ENCODE results near the gene UBE2V1.
A peak's percentile ranks its signal among the peaks of the same experiment; 100 is the strongest.
"Not testable (repeated sequence)": the region's sequence is repeated elsewhere in the genome, so short reads cannot be mapped to it uniquely, and the experiment has no call there.

UBE2V1 gene

GRCh38 chr20:50113420-50114224 lies 672 bp upstream of the UBE2V1 start:
- no peak for DNase-seq

DNA sequence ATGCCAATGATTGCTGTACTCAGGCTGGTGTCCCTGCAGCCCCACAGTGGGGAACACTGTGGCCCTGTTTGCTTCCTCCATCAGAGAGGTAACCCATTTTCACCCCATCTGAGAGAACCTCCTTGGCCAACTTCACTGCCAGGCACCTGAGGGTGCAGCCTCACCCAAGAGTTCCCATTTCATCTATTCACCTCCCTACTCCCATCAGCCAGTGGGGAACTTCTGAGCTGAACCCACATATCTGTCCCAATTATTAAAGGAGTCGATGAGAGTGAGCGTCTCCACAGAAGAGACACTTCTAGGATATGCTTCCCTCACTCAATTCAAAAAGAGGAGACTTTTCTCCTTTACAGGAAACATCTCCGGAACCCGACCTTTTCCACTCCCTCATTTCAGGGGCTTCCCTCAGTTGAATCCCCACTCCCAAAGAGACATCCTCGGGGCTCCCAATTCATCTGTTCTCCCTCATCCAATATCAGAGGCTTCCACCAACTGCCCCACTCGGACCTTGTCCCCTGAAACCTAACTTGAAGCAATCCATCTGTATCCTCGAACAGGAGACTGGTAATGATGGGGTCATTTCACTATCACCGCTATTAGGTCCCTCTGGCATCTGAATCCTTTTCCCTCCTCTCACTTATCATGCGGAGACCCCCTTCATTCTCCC lies 988 bp downstream of the UBE2V1 start:
- no peak for DNase-seq

GRCh38 chr20:50111120-50111828 lies 1.7 kb downstream of the UBE2V1 start:
- DNase-seq: no peak

DNA sequence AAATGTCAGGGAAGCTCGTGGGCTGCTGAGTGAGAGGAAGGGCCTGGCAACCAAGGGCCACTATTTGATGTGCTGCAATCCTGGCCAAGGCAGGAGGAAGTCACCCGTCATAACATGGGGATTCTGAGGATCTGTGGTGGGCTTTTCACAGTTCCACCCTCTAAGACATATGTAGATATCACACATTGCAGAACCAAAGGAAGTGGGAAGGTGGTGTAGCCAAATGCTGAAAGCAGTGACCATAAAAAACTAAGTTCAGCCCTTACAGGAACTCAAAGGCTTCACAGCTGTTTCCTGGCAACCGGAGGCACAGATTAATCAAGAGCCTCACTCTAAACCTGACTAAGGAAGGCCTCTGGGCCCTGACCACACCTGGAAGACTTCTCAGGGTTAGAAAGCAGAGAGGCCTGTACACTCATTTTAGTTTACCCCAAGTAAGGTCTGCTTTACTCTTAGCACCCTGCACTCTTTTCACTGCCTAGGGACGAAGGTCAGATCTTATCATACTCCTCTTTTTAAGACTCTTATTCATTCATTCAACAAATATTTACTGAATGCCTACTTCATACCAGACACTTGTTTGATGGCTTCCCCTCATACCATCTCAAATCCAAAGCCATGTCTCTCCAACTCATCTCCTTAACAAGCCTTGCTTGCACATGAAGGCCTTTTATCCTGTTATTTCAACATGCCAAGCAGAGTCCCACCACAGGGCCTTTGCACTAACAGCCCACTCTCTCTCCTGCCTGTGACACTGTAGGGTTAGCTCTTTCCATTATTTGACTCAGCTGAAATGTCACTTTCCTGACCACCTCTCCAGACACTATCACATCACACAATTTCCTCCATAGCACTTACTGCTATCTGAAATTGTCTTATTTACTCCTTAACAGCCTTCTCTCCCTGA lies 2.6 kb downstream of the UBE2V1 start:
- peak; percentile 92 to 95 for DNase-seq

- no peak for DNase-seq
Observed at GRCh38 chr20:50108556-50109235, 4.3 kb downstream of the UBE2V1 start.

DNA sequence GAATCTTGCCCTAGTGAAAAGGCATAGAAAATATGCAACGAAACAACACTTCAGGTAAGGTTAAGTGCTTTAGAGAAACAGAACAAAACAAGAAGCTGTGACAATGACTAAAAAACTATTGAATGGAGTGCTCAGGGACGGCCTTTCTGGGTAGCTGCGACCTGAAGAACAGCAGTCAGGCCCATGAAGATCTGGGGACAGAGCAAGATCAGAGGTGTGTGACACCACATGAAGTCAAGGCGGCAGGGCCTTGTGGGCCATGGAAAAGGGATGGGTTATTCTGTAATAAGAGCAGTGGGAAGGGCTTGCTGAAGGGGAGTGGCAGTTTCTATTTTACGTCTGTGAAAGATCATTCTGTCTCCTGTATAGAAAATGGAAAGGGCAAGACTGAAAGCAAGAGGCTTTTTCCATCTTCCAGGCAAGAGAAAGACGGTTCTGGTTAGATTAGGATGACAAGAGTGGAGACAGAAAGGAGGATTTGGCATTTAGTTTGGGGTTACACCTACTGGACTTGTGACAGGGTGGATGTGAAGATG lies 5.1 kb downstream of the UBE2V1 start:
- no peak for DNase-seq

GRCh38 chr20:50107086-50107660 lies 5.8 kb downstream of the UBE2V1 start:
- no peak for DNase-seq

- DNase-seq: not testable (repeated sequence)
Observed at GRCh38 chr20:50106669-50107068, 6.3 kb downstream of the UBE2V1 start.

GRCh38 chr20:50103464-50104107 lies 9.4 kb downstream of the UBE2V1 start:
- peak; percentile 28 to 41 for DNase-seq

- not testable (repeated sequence) for DNase-seq
Observed at GRCh38 chr20:50102551-50102950, 10.4 kb downstream of the UBE2V1 start.

GRCh38 chr20:50101887-50102286 lies 11.1 kb downstream of the UBE2V1 start:
- DNase-seq: no peak

GRCh38 chr20:50101281-50101680 lies 11.7 kb downstream of the UBE2V1 start:
- DNase-seq: no peak

DNA sequence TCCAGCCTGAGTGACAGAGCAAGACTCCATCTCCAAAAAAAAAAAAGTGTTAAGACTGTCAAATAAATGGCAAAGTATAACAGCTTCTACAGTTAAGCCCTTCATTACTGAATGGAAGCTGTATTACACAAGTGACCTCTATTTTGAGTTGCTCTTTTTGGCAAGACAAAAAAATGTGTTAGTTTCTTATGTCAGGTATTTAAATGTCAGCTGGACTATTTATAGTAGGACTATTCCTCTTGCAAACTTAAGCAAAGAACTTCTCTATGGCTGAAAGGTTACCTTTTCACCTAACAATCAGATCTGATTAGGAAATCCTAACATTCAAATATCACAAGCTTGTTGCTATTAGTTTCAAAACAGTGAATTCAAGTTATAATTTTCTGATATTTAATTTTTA lies 12.4 kb downstream of the UBE2V1 start:
- DNase-seq: no peak

DNA sequence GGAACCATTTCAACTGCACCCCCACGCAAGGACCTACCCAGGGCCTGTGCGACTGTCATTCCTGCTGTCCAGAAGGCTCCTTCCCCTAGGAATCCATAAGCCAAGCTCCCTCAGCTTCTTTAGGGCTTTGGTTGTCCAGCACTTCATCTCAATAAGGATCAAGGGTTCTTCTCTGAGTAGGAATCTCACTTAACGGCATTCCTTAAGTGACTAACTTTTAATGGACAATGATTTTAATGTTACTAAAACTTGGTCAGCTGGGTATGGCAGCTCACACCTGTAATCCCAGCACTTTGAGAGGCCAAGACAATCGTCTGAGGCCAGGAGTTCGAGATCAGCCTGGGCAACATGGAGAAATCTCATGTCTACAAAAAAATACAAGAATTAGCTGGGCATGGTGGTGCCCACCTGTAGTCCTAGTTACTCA lies 13.4 kb downstream of the UBE2V1 start:
- no peak for DNase-seq

- DNase-seq: no peak
Observed at GRCh38 chr20:50099113-50099512, 13.8 kb downstream of the UBE2V1 start.

- no peak for DNase-seq
Observed at GRCh38 chr20:50098259-50098658, 14.7 kb downstream of the UBE2V1 start.

DNA sequence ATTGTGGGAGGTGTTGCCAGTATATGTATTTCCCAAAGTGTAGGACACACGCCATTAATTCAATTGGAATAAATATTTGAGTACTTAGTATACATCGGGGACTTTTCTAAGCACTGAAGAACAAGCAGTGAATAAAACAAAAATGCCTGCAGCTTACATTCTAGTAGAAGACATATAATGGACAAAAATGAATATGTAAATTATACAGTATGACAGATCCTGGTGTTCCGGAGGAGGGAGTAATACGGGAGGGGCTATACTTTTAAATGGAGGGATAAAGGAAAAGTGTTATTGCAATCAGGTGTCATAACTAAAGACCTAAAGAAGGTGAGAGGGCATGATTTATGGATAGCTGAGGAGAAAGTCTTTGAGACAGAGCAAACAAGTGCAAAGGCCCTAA lies 15.1 kb downstream of the UBE2V1 start:
- no peak for DNase-seq

DNA sequence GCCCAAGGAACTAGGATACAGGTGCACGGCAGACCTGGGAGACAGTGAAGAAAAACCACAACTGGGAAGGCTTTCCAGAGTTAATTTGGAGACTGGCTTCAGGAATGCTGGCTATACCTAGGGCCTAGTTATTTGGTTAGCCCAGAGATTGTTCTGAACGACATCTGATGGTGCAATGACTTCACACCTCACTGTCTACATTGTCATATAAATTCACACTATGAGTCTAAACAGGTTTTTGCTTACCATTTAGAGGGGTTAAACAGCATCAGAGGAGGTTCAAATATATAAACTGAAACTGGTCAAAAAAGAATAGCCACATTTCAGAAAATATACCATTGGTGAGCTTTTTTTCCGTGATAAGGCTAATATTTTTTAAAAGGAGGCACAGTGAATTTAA lies 16.7 kb downstream of the UBE2V1 start:
- DNase-seq: no peak

- no peak for DNase-seq
Observed at GRCh38 chr20:50095476-50096078, 17.4 kb downstream of the UBE2V1 start.

DNA sequence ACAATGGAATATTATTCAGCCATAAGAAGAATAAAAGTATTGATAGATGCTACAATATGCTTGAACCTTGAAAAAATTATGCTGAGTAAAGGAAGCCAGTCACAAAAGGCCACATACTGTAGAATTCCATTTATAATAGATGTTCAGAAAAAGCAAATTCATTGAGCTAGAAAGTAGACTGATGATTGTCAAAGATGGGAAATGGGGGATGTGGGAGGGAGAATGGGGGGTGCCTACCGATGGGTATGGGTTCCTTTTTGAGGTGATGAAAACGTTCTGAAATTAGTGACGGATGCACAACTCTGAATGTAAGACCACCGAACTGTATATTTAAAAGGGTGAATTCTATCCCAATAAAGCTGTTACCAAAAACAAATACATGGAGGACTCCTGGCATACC lies 18.4 kb downstream of the UBE2V1 start:
- no peak for DNase-seq
